Fibroblast of lung (primary cell): ENCODE measurements around the gene MYEOV.

Experiments used
- CTCF ChIP-seq, 2 donors: IDR thresholded peaks in 1 of 2; conservative IDR thresholded peaks in 1 of 2; 1 replicate in 1 of 2; 2 replicates in 1 of 2; pipeline ENCODE4 v1.5.1; 2011 to 2012; ENCODE audit warnings: low read length in 2 of 2, control low read depth in 1 of 2, inconsistent platforms in 1 of 2, low read depth in 1 of 2, mild to moderate bottlenecking in 1 of 2
- EZH2 ChIP-seq: IDR thresholded peaks from 2 replicates; pipeline ENCODE4 v1.5.1; 2012; ENCODE audit warnings: low read length, control low read depth, mild to moderate bottlenecking; ENCODE audit errors: missing control alignments

DNA sequence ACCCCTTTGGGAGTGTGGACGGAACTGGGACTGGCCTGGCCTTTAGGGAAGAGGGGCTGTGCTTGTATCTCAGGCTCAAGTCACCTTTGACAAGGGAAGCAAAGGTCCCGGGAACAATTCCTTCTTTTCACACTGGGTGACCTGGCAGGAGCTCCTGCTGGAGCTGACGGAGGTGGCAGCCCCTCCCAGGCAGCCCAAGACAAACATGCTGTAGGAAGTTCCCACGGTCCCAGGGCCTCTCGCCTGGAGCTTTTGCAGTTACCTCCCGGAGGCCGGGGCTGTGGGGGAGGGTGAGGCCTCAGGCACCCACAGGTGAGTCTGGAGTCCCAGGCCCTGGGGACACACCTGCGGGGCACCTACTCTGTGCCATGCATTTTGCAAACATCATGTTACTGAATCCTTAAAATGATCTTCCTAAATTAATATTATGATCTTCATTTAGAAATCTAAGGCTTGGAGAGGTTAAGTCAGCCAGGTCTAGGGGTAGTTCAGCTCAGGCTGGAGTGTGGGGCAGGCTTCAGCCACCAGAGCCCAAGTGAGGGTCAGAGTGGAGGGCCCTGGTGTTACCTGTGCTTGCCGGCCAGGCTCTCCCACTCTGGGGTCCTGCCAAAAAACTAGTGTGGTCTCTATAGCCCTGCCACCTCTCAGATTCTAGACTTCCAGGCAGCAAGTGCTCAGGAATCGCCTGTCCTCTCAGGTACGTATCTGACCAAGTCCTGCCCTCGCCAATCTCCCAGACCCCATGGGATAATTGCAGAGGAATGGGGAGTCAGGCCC lies 15.7 kb upstream of the MYEOV start:
- TF ChIP-seq CTCF (conservative IDR thresholded peaks at IDR 0.05 in 1 of 2, IDR thresholded peaks at IDR 0.05 in 1 of 2; ENCODE audit: low read depth in 1 of 2, low read length in 2 of 2): no peak
- TF ChIP-seq EZH2: no peak
